ENCODE data around the gene KLB. TPM values are rescaled to one million over a fixed set of nuclear protein-coding genes. Genes with fewer than 3 reads are reported as not detected.

KLB gene
- total and polyA plus RNA-seq, 2 of the 4 experiments (the other 2 are of a cell fraction): not detected

DNA sequence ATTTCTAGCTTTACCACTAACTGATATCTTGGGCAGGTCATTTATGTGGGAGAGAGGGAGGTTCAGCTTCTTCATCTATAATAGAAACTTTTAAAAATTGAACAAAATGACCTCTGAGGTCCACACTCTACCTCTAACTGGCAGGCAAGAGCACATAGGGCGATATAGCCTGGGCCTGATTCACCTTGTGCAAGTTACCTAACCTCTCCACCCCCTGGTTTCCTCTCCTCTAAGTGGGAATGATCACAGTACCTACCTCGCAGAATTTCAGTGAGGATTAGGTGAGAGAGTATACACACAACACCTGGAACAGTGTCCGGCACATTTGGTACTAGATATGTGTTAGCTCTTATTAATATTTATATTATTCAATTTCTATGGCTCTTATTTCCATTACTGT is 15.5 kb downstream of the KLB start:
- H3K4me2 ChIP-seq (ENCODE audit: low read depth, low read length): no peak overlapping the region
- ChIA-PET CTCF (no interaction called here), POLR2A (ENCODE audit: unreplicated experiment) (no interaction called here)
- no CpG with 5 or more reads among the region's 3 CpGs for WGBS, 2 experiments (ENCODE audit: extremely low coverage in 2 of 2, insufficient read length in 1 of 2)
- intact Hi-C loops (cut with micrococcal nuclease) (no loop called here), in situ Hi-C loops (cut with MboI; ENCODE audit: low sequenced_read_pairs) (no loop called here), dilution Hi-C loops (cut with HindIII; ENCODE audit: low sequenced_read_pairs, unreplicated experiment) (no loop called here)
- DNase-seq (no peak), ATAC-seq (ENCODE audit: low read depth) (no peak)
- no peak overlapping the region for H2BK120ac ChIP-seq (ENCODE audit: low read depth, low read length)
- no peak overlapping the region for H4K8ac ChIP-seq (ENCODE audit: low read depth in 2 of 2, low read length in 2 of 2)
- no peaks in the 10 kb centered on the region for H3K4me1 ChIP-seq (ENCODE audit: control insufficient read depth, insufficient read depth, low read length)
- H4K20me1 ChIP-seq (ENCODE audit: insufficient read depth, low read length): no peaks in the 10 kb centered on the region
- no peak overlapping the region for H2BK5ac ChIP-seq (ENCODE audit: low read depth, low read length, poor library complexity, severe bottlenecking)
- H3K23ac ChIP-seq (ENCODE audit: low read depth, low read length): no peak overlapping the region
- H2AK5ac ChIP-seq (ENCODE audit: low read depth, low read length): no peak overlapping the region
- TF ChIP-seq RCOR1 (IDR thresholded peaks at IDR 0.05; ENCODE audit: insufficient replicate concordance, low read length): no peak
- TF ChIP-seq POLR2A (IDR thresholded peaks at IDR 0.05; ENCODE audit: low read depth, low read length): no peak
- no peak for TF ChIP-seq FOS (IDR thresholded peaks at IDR 0.05; ENCODE audit: low read depth, low read length)
- no peak for TF ChIP-seq MAZ (IDR thresholded peaks at IDR 0.05; ENCODE audit: borderline replicate concordance, low read depth, low read length)
- no peak for TF ChIP-seq CHD1 (IDR thresholded peaks at IDR 0.05; ENCODE audit: low read depth, low read length)
- TF ChIP-seq, protein P1, sequence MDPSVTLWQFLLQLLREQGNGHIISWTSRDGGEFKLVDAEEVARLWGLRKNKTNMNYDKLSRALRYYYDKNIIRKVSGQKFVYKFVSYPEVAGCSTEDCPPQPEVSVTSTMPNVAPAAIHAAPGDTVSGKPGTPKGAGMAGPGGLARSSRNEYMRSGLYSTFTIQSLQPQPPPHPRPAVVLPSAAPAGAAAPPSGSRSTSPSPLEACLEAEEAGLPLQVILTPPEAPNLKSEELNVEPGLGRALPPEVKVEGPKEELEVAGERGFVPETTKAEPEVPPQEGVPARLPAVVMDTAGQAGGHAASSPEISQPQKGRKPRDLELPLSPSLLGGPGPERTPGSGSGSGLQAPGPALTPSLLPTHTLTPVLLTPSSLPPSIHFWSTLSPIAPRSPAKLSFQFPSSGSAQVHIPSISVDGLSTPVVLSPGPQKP (IDR thresholded peaks at IDR 0.05; ENCODE audit: borderline replicate concordance, low read depth, low read length): no peak
- TF ChIP-seq RAD21 (IDR thresholded peaks at IDR 0.05; ENCODE audit: low read length): no peak
- TF ChIP-seq, protein P2, sequence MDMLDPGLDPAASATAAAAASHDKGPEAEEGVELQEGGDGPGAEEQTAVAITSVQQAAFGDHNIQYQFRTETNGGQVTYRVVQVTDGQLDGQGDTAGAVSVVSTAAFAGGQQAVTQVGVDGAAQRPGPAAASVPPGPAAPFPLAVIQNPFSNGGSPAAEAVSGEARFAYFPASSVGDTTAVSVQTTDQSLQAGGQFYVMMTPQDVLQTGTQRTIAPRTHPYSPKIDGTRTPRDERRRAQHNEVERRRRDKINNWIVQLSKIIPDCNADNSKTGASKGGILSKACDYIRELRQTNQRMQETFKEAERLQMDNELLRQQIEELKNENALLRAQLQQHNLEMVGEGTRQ (IDR thresholded peaks at IDR 0.05; ENCODE audit: low read depth, low read length): no peak
- no peak for TF ChIP-seq MAFK (IDR thresholded peaks at IDR 0.05; ENCODE audit: low read depth, low read length)
- no peak for TF ChIP-seq MXI1 (IDR thresholded peaks at IDR 0.05; ENCODE audit: borderline replicate concordance, low read depth, low read length)
- TF ChIP-seq RFX5 (IDR thresholded peaks at IDR 0.05; ENCODE audit: low read depth, low read length): no peak
- TF ChIP-seq NFE2L2 (IDR thresholded peaks at IDR 0.05; ENCODE audit: low read depth, low read length): no peak
- TF ChIP-seq CEBPB (IDR thresholded peaks at IDR 0.05; ENCODE audit: low read depth, low read length): no peak
- TF ChIP-seq, protein P3, sequence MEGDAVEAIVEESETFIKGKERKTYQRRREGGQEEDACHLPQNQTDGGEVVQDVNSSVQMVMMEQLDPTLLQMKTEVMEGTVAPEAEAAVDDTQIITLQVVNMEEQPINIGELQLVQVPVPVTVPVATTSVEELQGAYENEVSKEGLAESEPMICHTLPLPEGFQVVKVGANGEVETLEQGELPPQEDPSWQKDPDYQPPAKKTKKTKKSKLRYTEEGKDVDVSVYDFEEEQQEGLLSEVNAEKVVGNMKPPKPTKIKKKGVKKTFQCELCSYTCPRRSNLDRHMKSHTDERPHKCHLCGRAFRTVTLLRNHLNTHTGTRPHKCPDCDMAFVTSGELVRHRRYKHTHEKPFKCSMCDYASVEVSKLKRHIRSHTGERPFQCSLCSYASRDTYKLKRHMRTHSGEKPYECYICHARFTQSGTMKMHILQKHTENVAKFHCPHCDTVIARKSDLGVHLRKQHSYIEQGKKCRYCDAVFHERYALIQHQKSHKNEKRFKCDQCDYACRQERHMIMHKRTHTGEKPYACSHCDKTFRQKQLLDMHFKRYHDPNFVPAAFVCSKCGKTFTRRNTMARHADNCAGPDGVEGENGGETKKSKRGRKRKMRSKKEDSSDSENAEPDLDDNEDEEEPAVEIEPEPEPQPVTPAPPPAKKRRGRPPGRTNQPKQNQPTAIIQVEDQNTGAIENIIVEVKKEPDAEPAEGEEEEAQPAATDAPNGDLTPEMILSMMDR (conservative IDR thresholded peaks at IDR 0.05; ENCODE audit: low read depth, low read length): no peak
- TF ChIP-seq BHLHE40 (IDR thresholded peaks at IDR 0.05; ENCODE audit: low read depth, low read length): no peak
- TF ChIP-seq SMC3 (IDR thresholded peaks at IDR 0.05; ENCODE audit: low read depth, low read length): no peak
- H3K79me1 ChIP-seq (ENCODE audit: low read depth in 1 of 2, low read length in 2 of 2): no peaks in the 10 kb centered on the region
- no peak overlapping the region for H3K14ac ChIP-seq (replicated peaks; ENCODE audit: low read depth, low read length)
- H3K27me3 ChIP-seq (ENCODE audit: control insufficient read depth, insufficient read depth, low read length): peaks cover 1% of the 10 kb centered on the region
- no peak overlapping the region for H3K18ac ChIP-seq (ENCODE audit: low read depth, low read length)
- no peaks in the 10 kb centered on the region for H3K36me3 ChIP-seq (ENCODE audit: control insufficient read depth, insufficient read depth, low read length)
- H2AK9ac ChIP-seq (replicated peaks; ENCODE audit: low read depth, low read length, poor library complexity): no peak overlapping the region
- no TSS peak for BruUV-seq (replicated peaks)
- no peak overlapping the region for H3K27ac ChIP-seq (ENCODE audit: insufficient read depth, low read length)
- H4K5ac ChIP-seq (ENCODE audit: low read depth, low read length): no peak overlapping the region
- no peak overlapping the region for H4K91ac ChIP-seq (ENCODE audit: insufficient read depth, low read depth, low read length)
- H3K56ac ChIP-seq (ENCODE audit: extremely low read depth, insufficient read depth, low read length): no peak overlapping the region
- H2AFZ ChIP-seq (replicated peaks; ENCODE audit: low read length, poor library complexity): no peak overlapping the region
- no peak overlapping the region for H2BK20ac ChIP-seq (ENCODE audit: low read depth, low read length)
- H3K9ac ChIP-seq (ENCODE audit: low read depth, low read length): no peak overlapping the region
- no peak overlapping the region for H3K4me3 ChIP-seq (ENCODE audit: insufficient read depth, low read depth, low read length)
- no peaks in the 10 kb centered on the region for H3K9me1 ChIP-seq (ENCODE audit: insufficient read depth, low read length)
- no peak overlapping the region for H2BK15ac ChIP-seq (ENCODE audit: low read depth, low read length)
- H3K9me3 ChIP-seq (ENCODE audit: control insufficient read depth, insufficient read depth, low read length): no peaks in the 10 kb centered on the region
- H3K4ac ChIP-seq (ENCODE audit: low read depth, low read length): no peak overlapping the region
